H9 (cell line): ENCODE results near the gene LHFPL6. TPM values are rescaled to one million over a fixed set of nuclear protein-coding genes. Genes with fewer than 3 reads are reported as not detected.

ENCODE experiments used
- DNase-seq: peaks from one replicate; pipeline ENCODE4 v3.0.0-alpha.2; 2017
- H2AFZ ChIP-seq: one replicate; pipeline ENCODE4 v1.6.1; 2013; ENCODE audit warnings: mild to moderate bottlenecking, low read length, control low read depth, moderate library complexity
- H2AK5ac ChIP-seq: 2 replicates; pipeline ENCODE4 v1.6.1; 2013; ENCODE audit warnings: low read length, control low read depth, mixed read lengths; ENCODE audit not compliant: insufficient read length
- H2BK120ac ChIP-seq: one replicate; pipeline ENCODE4 v1.6.1; 2013; ENCODE audit warnings: low read depth, mild to moderate bottlenecking, low read length, control low read depth, inconsistent platforms; ENCODE audit not compliant: poor library complexity, severe bottlenecking
- H2BK12ac ChIP-seq: 2 replicates; pipeline ENCODE4 v1.6.1; 2013; ENCODE audit warnings: low read length, control low read depth, mixed read lengths, low read depth; ENCODE audit not compliant: insufficient read length
- H2BK15ac ChIP-seq: 2 replicates; pipeline ENCODE4 v1.6.1; 2013; ENCODE audit warnings: low read depth, low read length, control low read depth
- H2BK20ac ChIP-seq: one replicate; pipeline ENCODE4 v1.6.1; 2013; ENCODE audit warnings: low read depth, mild to moderate bottlenecking, low read length, control low read depth, inconsistent platforms; ENCODE audit not compliant: poor library complexity, severe bottlenecking
- H2BK5ac ChIP-seq: 2 replicates; pipeline ENCODE4 v1.6.1; 2013; ENCODE audit warnings: low read length, control low read depth, mixed read lengths; ENCODE audit not compliant: insufficient read length
- H3K14ac ChIP-seq: 2 replicates; pipeline ENCODE4 v1.6.1; 2013; ENCODE audit warnings: low read length, control low read depth; ENCODE audit not compliant: insufficient read depth
- H3K18ac ChIP-seq: 2 replicates; pipeline ENCODE4 v1.6.1; 2013; ENCODE audit warnings: low read depth, mild to moderate bottlenecking, mixed read lengths, low read length, control low read depth; ENCODE audit not compliant: insufficient read length
- H3K23ac ChIP-seq: 2 replicates; pipeline ENCODE4 v1.6.1; 2013; ENCODE audit warnings: low read length, control low read depth, mixed read lengths, low read depth; ENCODE audit not compliant: insufficient read length
- H3K23me2 ChIP-seq: 2 replicates; pipeline ENCODE4 v1.6.1; 2013; ENCODE audit warnings: low read depth, mild to moderate bottlenecking, mixed read lengths, low read length, control low read depth; ENCODE audit not compliant: insufficient read length, poor library complexity, severe bottlenecking
- H3K27ac ChIP-seq: 2 replicates; pipeline ENCODE4 v1.5.1; 2013; ENCODE audit warnings: low read length, control low read depth, mixed read lengths, low read depth; ENCODE audit not compliant: insufficient read length
- H3K27me3 ChIP-seq: 2 replicates; pipeline ENCODE4 v1.6.1; 2013; ENCODE audit warnings: low read length, control low read depth, inconsistent platforms; ENCODE audit not compliant: insufficient read depth
- H3K4ac ChIP-seq: 2 replicates; pipeline ENCODE4 v1.6.1; 2013; ENCODE audit warnings: low read depth, mild to moderate bottlenecking, control low read depth, inconsistent platforms, low read length, moderate library complexity
- H3K4me1 ChIP-seq: 2 replicates; pipeline ENCODE4 v1.6.1; 2013; ENCODE audit warnings: low read length, control low read depth, inconsistent platforms; ENCODE audit not compliant: insufficient read depth
- H3K4me2 ChIP-seq: 2 replicates; pipeline ENCODE4 v1.6.1; 2013; ENCODE audit warnings: low read length, control low read depth, mixed read lengths; ENCODE audit not compliant: insufficient read length, insufficient read depth
- H3K56ac ChIP-seq: 2 replicates; pipeline ENCODE4 v1.6.1; 2013; ENCODE audit warnings: low read depth, mild to moderate bottlenecking, mixed read lengths, low read length, control low read depth; ENCODE audit not compliant: insufficient read length
- H3K79me1 ChIP-seq: 2 replicates; pipeline ENCODE4 v1.6.1; 2013; ENCODE audit warnings: low read depth, mild to moderate bottlenecking, moderate library complexity, low read length, control low read depth, inconsistent platforms; ENCODE audit not compliant: insufficient read depth, poor library complexity, severe bottlenecking
- H3K79me2 ChIP-seq: 2 replicates; pipeline ENCODE4 v1.6.1; 2013; ENCODE audit warnings: low read length, control low read depth, inconsistent platforms; ENCODE audit not compliant: insufficient read depth
- H3K9ac ChIP-seq: 2 replicates; pipeline ENCODE4 v1.6.1; 2013; ENCODE audit warnings: low read length, control low read depth, mixed read lengths; ENCODE audit not compliant: insufficient read length; ENCODE audit errors: extremely low read depth
- H3K9me3 ChIP-seq: one replicate; pipeline ENCODE4 v1.6.1; 2013; ENCODE audit warnings: low read depth, low read length, inconsistent platforms; ENCODE audit not compliant: control insufficient read depth
- H3T11ph ChIP-seq: one replicate; pipeline ENCODE4 v1.6.1; 2013; ENCODE audit warnings: mild to moderate bottlenecking, low read length, control low read depth, inconsistent platforms
- H4K20me1 ChIP-seq: one replicate; pipeline ENCODE4 v1.6.1; 2013; ENCODE audit not compliant: control insufficient read depth, insufficient read length, insufficient read depth
- H4K5ac ChIP-seq: 2 replicates; pipeline ENCODE4 v1.6.1; 2013; ENCODE audit warnings: low read depth, mild to moderate bottlenecking, mixed read lengths, low read length, control low read depth; ENCODE audit not compliant: insufficient read length
- H4K8ac ChIP-seq: replicated peaks from 2 replicates; pipeline ENCODE4 v1.6.1; 2013; ENCODE audit warnings: low read length, control low read depth, mixed read lengths, low read depth; ENCODE audit not compliant: insufficient read length
- H4K91ac ChIP-seq: 2 replicates; pipeline ENCODE4 v1.6.1; 2013; ENCODE audit warnings: low read depth, mild to moderate bottlenecking, moderate library complexity, mixed read lengths, low read length, control low read depth; ENCODE audit not compliant: insufficient read length
- H3K27ac Mint-ChIP-seq, 3 experiments: 2 replicates in 2 of 3; 3 replicates in 1 of 3; pipeline ENCODE4 v1.8.0; 2020 to 2021; ENCODE audit warnings: mixed read lengths in 3 of 3, mild to moderate bottlenecking in 1 of 3, moderate library complexity in 1 of 3
- H3K27me3 Mint-ChIP-seq: 2 replicates; pipeline ENCODE4 v1.8.0; 2021; ENCODE audit warnings: low read depth, mild to moderate bottlenecking, moderate library complexity, mixed read lengths
- H3K36me3 Mint-ChIP-seq, 3 experiments: 2 replicates in 2 of 3; 3 replicates in 1 of 3; pipeline ENCODE4 v1.8.0; 2020 to 2021; ENCODE audit warnings: low read depth in 3 of 3, mixed read lengths in 3 of 3; ENCODE audit not compliant: insufficient read depth in 1 of 3
- H3K4me1 Mint-ChIP-seq, 2 experiments: 2 replicates each; pipeline ENCODE4 v1.8.0; 2020; ENCODE audit warnings: mixed read lengths in 2 of 2
- H3K4me3 Mint-ChIP-seq, 2 experiments: 2 replicates in 1 of 2; 3 replicates in 1 of 2; pipeline ENCODE4 v1.8.0; 2020 to 2021; ENCODE audit warnings: mild to moderate bottlenecking in 2 of 2, mixed read lengths in 2 of 2, moderate library complexity in 1 of 2
- H3K9me3 Mint-ChIP-seq, 2 experiments: 2 replicates in 1 of 2; 3 replicates in 1 of 2; pipeline ENCODE4 v1.8.0; 2020; ENCODE audit warnings: mild to moderate bottlenecking in 2 of 2, mixed read lengths in 2 of 2, moderate library complexity in 1 of 2
- WGBS: extraction: QIAGEN DNeasy Blood & Tissue Kit; methylation state at CpG from one replicate; pipeline ENCODE4 v1.1.7; 2013; ENCODE audit warnings: missing lambda C conversion rate, low lambda C conversion rate, mixed read lengths; ENCODE audit not compliant: insufficient read length; ENCODE audit errors: extremely low coverage; 5-methylcytosine and 5-hydroxymethylcytosine counted together
- total RNA-seq: library from RNA; stranded (reverse); gene quantifications from 2 replicates; pipeline ENCODE4 v1.2.1, GENCODE V29; 2021
- TF ChIP-seq, protein P1 (sequence below): fragments of 200-600 bp; sonication (generic); conservative IDR thresholded peaks from 3 replicates; pipeline ENCODE4 v1.8.0; 2021; ENCODE audit warnings: antibody characterized with exemption, mild to moderate bottlenecking

The LHFPL6 gene
- total RNA-seq, 1 experiment from 2014 or later: 3.5 TPM

DNA sequence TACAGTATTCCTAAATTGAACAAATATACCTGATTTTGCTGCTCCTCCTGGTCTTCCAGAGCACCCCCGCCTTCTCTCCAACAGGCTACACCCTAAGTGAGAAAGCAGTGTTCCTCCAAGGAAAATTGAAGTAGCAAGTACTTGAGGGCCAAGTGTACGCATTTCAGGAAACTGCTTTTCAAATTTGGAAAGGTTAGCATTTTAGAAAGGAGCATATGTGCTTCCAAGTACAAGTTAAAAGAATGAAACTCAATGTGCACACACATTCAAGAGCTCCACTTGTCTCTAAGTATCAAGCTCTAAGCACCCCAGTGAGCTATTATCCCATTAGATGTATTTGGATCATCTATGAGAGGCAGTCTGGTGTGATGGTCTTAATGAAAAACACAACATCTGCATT lies 25.8 kb downstream of the LHFPL6 start:
- Histone ChIP-seq H3K9ac (no peak overlapping the region), H3K79me1 (no peaks in the 10 kb centered on the region), H3K14ac (no peak overlapping the region), H2BK120ac (no peak overlapping the region), H3K23me2 (no peaks in the 10 kb centered on the region), H3K4me2 (no peak overlapping the region), H3K56ac (no peak overlapping the region), H3K18ac (no peak overlapping the region), H2BK12ac (no peak overlapping the region), H4K8ac (no peak overlapping the region), H3T11ph (no peak overlapping the region), H3K27me3 (no peaks in the 10 kb centered on the region), H3K4me1 (peaks cover 2% of the 10 kb centered on the region), H2AFZ (no peak overlapping the region), H2BK15ac (no peak overlapping the region), H3K27ac (no peak overlapping the region), H2AK5ac (no peak overlapping the region), H4K91ac (no peak overlapping the region), H4K20me1 (no peaks in the 10 kb centered on the region), H3K9me3 (no peaks in the 10 kb centered on the region), H3K23ac (no peak overlapping the region), H4K5ac (no peak overlapping the region), H3K79me2 (no peaks in the 10 kb centered on the region), H2BK5ac (no peak overlapping the region), H2BK20ac (no peak overlapping the region), H3K4ac (no peak overlapping the region)
- DNase-seq: no peak
- WGBS: no CpG with 5 or more reads among the region's 2 CpGs
- Mint-ChIP-seq H3K4me3 (no peak overlapping the region), H3K4me1 (peaks cover 26 to 34% of the 10 kb centered on the region in 2 experiments), H3K27ac (no peak overlapping the region), H3K36me3 (no peaks in the 10 kb centered on the region), H3K9me3 (no peaks in the 10 kb centered on the region), H3K27me3 (no peaks in the 10 kb centered on the region)
- TF ChIP-seq, protein P1, sequence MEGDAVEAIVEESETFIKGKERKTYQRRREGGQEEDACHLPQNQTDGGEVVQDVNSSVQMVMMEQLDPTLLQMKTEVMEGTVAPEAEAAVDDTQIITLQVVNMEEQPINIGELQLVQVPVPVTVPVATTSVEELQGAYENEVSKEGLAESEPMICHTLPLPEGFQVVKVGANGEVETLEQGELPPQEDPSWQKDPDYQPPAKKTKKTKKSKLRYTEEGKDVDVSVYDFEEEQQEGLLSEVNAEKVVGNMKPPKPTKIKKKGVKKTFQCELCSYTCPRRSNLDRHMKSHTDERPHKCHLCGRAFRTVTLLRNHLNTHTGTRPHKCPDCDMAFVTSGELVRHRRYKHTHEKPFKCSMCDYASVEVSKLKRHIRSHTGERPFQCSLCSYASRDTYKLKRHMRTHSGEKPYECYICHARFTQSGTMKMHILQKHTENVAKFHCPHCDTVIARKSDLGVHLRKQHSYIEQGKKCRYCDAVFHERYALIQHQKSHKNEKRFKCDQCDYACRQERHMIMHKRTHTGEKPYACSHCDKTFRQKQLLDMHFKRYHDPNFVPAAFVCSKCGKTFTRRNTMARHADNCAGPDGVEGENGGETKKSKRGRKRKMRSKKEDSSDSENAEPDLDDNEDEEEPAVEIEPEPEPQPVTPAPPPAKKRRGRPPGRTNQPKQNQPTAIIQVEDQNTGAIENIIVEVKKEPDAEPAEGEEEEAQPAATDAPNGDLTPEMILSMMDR: no peak
